DMS79 (cell line): ENCODE measurements around the gene EOLA2.
"Not testable (repeated sequence)": the region's sequence is repeated elsewhere in the genome, so short reads cannot be mapped to it uniquely, and the experiment has no call there.

ENCODE experiments used
- DNase-seq: peaks from one replicate; lab custom pipeline; 2025; lab: John Stamatoyannopoulos, UW

Gene EOLA2

DNA sequence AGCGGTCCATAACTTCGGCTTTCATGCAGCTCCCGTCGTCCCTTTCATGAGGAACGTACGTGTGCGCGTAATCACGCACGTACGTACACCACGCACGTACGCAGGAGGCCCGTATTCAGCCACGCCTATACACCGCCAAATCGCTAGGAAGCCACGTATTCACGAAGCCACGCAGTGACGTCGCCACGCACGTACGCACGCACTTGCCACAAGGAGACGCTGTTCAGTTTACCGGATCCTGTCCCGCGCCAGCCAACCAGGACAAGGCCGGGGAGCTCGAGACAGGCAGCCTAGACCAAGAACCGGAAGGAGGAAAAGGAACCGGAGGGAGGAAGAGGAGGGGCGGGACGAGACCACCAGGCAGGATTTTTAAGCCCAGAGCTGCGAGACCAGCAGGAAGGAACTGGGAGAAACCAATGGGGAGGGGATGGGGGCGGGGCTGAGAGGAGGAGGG is at the start of gene EOLA2:
EOLA2 (minus strand) TSS at position 65 of the 454 bp plus-strand sequence. CDS start 4,617 bp downstream, outside the sequence.
- peak; percentile 92 for DNase-seq

DNA sequence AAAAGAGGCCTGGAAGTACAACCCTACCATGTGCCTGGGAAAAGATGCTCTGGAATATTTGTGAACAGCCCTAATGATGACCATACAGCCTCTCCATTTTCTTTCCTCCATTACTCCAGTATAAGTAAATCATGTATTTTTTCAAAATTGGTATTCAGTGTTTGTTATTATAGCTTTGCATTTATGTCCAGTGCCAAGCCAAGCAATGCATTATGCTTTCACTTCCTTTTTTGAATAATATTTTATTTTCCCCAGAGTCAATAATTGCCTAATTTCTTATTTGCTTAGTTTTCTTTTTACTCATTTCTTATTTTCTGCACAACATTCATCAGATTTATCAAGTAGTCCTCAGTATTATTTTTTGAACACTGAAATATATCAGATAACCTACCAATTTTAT is 49.3 kb upstream of the EOLA2 start:
- no peak for DNase-seq

DNA sequence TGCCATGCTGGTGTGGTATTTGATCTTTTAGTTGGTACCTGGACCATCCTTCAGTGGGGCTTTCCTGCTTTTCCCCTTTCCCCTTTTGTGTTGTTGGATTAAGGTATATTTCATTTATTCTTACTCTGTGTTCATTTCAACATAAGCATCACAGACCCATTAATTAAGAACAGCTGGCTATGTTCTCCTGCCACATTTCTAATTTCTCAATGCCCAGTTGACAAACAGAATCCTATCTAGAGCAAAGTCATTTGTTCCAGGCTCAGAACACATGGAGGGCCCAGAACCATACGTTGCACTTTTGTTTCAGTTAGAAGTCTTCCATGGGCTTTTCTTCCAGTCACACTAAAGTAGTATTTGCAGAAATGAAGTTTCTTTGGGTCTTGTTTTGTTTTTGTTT is 46.1 kb upstream of the EOLA2 start:
- DNase-seq: no peak

DNA sequence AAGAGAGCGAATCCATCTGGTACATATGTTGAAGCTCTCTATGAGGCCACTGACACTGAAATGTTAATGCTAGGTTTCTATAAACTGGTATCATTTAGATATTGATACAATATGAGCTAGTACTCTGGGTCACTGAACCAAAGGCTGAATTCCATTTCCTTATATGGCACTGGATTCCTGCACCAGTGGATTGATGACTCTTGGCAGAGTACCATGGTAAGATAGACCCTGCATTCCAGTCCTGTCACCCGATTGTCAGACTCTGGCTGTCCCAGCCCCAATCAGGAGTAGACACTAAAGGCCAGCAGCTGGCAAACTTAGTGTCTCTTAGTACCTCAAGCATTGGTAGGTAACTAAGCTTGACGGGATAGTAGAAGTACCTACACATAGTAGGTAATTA is 44.0 kb upstream of the EOLA2 start:
- DNase-seq: no peak

DNA sequence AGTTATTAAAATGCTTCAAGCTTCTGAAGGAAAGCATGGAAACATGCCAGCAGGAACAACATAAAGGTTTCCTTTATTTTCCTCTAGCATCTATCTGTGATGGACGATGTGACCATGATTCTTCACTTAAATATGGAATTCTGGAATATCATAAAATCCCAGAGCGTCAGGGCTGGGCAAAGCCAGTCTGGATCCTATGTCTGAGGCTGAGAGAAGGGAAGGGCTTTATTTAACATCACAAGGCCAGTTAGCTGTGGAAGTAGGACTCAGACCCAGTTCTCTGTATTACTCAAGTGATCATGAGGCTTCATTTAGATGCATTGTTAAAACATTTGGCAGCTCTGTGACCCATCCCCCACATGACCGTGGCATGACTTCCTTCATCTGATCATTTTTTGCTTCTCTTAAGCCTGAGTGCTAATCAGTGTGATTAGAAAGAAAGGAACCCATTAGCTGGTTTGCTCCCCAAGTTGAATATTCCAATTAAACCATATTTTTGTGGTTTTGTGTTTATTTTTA is 40.9 kb upstream of the EOLA2 start:
- no peak for DNase-seq

DNA sequence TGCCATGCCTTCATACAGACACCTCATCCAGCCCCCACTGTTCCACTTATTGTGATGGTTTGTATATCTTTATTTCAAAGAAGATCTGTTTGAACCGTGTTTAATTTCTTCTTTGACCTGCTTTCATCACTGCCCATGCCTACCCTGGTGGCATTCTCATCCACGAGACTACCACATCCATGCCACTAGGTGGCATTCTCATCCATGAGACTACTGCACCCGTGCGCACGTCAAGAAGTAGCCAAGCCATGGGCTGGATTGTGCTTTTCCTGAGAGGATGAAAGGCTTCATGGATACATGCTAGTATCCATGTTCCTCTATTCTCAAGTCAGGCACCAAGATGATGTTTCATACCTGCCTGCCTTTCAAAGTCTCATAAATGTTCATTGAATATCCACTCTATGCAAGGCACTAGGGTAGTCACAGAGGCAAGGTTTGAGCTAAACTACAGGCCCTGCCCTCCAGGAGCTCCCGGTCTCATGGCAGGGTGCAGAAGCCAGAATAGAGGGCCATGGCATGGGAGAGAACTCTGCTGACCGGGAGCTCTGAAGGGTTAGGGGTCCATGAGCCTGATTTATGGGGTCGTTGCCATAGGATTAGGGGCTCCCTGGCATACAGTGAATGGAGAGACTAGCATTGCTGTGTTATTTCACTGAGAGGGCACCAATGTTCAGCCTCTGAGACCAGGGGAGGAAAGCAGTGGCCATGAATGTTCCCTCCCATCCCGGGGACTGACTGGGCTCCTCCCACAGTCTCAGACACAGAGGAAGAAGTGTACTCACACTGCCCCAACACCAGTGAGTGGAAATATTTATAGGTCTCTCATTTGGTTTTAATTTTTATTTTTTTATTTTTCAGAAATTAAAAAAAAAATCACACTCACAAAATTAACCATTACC is 24.8 kb upstream of the EOLA2 start:
- DNase-seq: peak; percentile 37

DNA sequence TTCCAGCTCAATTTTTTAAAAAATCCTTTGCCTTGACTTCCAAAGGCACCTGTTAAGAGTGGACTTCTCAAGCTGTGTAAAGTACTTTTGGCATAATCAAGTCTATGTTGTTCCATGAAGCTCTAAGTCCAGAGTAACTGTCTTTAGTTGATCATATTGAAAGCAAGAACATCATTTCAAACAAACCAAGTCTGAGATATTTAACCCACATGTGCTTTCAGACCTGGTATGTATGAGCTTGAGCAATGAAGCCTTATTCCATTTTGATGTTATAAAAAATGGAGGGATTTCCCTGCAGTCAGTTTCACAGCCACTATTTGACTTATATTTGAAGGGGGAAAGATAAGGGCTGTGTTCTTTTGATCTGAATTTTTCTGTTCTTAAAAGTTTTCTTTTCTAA is 23.7 kb upstream of the EOLA2 start:
- no peak for DNase-seq

DNA sequence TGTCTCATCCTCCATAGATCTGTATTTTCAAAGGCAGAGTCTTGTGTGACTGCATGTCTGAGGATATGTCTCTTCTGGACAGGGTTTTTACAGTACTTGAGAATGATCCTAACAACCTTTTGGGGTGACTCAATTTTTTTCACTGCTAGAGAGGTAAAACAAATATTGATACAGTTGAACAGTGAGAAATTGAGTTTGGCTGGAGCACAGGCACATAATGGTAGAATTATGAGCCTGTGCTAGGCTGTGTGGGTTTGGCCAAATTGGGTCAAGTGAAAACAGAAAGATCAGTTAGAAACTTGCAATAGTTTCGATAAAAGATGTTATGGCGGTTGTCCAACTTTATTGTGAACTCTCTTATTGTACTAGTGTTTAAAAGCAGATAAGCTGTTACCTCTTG is 23.3 kb upstream of the EOLA2 start:
- no peak for DNase-seq

DNA sequence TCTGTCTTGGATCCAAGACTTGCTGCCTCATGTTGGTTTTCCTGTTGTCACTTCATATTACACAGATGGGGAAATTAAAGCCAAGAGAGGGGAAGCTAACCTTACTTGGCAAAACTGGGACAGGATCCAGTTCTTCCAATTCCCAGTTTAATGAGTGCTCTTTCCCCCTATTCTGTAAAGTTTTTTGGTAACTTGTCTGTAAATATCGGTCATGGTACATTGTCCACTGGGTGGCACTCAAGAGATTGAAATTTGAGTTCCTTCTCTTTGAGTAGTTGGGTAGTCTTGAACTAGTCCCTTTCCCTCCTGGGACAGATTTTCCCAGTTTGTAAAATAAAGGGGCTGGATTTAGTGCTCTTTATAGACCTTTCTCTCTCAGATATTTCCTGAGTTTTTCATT is 12.4 kb upstream of the EOLA2 start:
- peak; percentile 1 for DNase-seq

DNA sequence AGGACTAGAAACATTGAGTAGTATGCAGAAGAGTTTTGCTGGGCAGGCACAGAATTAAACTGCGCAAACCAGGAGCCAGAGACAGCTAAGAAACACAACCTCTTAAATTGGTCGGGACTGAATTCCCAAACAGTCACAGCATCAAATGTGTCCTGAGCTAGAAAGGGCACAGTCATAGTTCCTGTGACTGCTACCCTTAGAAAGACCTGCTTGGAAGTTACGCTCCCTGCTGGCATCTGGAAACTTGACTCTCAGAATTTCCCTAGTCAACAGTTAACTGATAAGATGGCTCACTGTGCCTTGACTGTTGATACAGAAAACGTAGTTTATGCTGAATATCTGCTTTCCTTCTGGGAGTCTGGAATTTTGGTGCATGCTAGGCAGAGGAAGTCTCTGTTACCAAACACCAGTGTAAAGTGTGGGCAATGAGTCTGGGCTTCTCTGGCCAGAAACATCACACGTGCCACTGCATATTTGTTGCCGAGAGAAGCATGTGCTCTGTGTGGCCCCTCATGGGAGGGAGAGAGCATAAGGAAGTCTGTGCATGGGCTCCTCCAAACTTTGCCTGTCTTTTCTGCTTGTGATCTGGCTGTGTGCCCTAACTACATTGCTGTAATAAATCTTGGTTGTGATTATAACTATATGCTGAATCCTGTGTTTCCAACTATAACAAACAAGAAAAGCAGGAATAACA is 11.6 kb upstream of the EOLA2 start:
- DNase-seq: no peak

DNA sequence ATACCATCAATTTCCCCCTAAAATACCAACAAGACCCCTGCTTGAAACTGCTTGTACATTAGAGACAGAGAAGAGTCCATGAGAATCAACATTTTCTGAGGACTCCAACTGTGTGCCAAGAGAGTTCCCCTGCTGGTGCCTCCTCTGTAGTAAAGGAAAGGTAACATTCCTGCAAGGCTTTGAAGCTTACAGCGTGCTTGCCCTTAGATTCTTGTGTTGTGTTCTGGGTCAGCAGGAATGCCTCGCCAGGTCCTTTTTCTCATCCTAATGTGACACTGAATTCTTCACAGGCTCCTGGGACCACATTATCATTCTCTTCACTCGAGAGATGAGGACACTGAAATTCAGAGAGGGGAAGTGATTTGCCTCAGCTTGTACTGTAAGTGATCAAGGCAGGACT is 9.7 kb upstream of the EOLA2 start:
- no peak for DNase-seq

DNA sequence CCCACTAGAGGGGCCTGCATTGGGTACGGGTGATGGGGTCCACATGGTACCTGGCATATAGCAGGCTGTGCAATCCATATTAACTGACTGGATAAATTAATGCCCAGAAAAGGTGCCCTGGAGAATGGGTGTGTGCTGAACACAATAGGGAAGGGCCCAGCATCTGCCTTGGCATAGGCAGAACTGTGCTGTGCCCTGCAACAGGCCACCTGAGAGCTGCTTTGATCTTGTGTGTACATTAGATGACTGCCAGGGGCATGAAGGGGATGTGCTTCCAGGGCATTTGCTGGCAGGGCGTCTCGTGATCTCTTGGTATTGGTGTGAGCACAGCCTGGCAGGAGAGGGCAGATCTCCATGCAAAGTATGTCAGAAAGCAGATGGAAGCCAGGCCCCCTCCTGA is 8.6 kb upstream of the EOLA2 start:
- not testable (repeated sequence) for DNase-seq

DNA sequence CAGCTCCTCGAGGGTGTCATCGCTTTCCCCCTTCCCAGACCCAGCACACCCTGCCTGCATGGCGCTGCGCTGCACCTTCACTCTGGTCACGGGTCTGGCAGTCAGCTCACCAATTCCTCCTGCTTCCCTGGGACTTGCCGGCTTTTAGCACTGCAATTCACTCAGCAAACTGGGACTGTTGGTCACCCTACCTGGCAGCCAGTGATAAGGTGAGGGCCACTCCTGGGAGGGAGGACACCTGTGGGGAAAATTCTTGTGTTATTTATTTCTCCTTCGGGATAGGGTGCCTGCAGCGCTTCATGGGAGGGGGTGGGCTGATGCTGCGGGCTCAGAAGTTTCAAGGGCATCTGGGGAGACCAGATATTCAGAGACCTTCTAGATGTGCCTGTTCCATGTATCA is 7.5 kb upstream of the EOLA2 start:
- DNase-seq: not testable (repeated sequence)

DNA sequence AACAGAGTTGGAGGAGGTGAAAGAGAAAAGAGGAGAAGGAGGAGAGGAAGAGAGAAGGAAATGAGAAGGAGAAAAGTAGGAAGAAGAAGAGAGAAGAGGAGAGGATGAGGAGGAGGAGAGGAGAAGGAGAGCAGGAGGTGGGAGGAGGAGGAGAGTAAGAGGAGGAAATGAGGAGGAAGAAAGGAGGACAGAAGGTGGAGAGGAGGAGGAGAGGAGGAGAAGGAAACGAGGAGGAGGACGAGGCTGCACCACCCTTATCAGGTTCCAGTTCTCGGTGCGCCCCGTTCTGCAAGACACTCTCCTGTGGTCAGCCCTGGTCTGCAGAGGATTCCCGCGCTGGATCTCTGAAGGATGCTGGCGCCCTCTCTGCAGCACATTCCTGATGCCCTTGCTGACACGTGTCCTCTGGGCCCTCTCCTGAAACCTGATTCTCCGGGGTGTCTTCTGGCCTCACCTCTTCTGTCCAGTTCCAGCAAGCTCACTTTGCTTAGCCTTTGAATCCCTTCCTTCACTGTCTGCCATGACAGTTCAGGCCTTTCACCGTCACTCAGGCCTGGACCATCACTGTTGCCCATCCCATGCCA is 6.9 kb upstream of the EOLA2 start:
- DNase-seq: not testable (repeated sequence)

DNA sequence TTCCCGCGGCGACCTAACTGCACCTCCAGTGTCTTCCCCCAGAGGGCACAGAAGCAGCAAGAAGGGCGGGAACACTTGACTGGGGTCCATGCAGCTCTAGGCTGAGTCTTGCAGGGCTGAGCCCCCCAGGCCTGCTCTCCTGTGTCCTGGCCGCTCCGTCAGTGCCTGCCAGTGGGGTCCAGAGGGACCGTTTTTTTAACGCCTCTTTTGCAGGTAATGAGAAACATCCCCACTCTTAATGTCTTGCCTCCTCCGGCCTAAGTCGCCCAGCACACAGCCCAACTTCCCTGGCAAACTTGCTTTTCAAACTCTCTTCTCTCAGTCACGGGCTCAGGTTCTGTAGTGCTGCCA is 2.4 kb upstream of the EOLA2 start:
- not testable (repeated sequence) for DNase-seq

DNA sequence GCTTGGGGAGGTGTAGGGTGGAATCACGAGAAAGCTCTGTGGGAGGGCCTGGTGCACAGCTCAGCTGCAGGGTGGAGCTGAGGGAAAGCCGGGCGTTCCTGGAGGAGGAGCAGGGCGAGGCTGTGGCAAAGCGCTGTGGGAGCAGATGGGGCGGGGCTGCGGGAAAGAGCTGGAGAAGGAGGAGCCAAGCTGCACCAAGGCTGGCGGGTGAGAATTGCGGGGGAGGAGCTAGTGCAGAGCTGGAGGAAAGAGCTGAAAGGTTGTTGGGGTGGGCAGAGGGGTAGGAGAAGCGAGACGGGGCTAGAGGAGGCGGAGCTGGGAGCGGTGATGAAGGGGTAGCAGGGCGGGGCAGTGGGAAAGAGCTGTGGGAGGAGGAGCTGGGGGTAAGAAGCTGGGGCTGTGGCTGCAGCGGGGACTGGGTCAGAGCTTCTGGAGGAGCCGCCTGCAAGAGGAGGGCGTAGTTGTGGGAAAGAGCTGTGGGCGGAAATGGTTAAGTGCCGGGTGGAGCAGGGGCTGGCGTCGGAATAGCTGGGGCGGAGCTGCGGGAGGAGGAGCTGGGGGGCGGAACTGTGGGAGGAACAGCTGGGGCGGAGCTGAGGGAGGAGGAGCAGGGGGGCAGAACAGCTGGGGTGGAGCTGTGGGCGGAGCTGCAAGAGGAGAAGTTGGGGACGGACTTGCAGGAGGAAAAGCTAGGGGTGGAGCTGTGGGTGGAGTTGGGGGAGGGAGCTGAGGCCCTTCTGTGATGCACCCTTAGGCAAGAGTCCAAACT is 1.8 kb upstream of the EOLA2 start:
- peak; percentile 84 for DNase-seq

DNA sequence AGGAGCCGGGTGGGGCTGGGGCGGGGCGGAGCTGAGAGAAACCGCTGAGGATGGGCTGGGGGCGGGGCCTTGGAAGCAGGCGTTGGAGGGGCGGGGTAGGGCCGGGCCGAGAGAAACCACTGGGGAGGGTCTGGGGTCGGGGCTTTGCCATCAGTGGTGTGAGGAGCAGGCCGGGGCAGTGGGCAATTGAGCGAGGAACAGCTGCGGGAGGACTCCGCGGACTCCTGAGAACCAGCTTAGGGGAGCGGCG is 1.3 kb upstream of the EOLA2 start:
- no peak for DNase-seq

DNA sequence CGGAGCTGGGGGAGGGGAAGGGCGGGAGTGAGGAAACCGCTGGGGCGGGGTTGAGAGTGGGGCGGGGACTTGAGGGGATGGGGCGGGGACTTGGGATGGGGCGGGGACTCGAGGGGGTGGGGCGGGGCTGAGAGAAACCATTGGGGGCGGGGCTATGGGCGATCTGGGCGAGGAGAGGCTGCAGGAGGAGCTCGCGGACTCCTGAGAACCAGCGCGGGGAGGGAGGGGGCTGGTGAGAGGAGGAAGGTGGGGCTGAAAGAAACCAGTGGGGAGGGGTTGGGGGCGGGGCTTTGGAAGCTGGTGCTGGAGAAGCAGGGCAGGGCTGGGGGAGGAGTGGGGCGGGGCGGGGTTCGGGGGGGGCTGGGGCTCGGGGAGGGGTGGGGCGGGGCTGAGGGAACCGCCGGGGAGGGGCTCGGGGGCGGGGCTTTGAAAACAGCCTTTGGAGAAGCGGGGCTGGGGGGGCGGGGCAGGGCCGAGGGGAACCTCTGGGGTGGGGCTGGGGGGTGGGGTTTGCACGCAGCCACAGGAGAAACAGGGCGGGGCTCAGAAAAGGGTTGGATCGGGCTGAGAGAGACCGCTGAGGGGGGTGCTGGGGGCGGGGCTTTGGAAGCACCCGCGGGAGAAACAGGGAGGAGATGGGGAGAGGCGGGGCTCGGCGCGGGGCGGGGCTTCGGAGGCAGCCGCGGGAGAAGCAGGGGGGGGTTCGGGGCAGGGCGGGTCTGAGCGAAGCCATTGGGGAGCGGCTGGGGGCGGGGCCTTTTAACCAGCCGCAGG is 777 bp upstream of the EOLA2 start:
- peak; percentile 71 for DNase-seq

DNA sequence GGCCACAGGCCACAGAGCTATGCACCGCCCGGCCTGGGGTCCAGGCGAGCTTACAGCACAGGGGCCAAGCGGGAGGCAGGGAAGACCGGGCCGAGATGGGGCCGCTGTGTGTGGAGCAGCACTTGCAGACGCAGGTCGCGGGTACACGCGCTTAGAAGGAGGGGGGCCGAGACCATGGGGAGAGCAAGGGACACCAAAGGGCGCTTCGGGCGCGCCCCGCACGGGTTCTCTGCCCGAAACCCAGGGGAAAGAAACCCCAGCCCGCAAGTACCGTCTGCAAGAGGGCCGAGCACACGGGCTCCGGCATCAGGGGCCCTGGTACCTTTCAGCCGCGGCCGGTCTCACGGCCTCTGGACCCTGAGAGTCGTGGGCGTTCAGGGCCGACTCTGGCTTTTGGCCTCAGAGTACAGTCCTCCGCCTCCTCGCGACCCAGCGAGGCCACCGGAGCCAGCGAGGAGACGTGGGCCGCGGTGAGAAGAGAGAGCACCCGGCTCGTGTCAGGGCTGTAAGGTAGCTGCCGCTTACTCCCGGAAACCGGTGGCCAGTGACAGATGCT is 342 bp downstream of the EOLA2 start:
- DNase-seq: no peak

DNA sequence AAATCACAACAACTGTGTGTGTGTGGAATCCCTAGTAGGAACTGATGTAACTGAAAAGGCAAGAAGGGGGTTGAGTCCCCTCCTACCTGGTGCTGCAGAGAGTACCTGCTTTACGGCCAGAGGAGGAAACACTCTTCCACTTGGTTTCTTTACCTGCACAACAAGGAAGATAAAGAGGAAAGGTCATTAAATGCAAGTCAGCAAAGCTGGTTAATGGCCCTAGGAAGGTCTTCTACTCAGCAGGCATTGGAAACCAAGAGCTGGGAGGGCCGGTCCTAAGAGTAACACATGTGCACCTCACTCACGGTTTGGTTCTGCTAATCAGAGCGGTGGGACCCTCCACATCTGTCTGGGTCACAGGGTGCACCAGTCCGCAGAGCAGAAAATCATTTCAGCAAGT is 963 bp downstream of the EOLA2 start:
- not testable (repeated sequence) for DNase-seq

DNA sequence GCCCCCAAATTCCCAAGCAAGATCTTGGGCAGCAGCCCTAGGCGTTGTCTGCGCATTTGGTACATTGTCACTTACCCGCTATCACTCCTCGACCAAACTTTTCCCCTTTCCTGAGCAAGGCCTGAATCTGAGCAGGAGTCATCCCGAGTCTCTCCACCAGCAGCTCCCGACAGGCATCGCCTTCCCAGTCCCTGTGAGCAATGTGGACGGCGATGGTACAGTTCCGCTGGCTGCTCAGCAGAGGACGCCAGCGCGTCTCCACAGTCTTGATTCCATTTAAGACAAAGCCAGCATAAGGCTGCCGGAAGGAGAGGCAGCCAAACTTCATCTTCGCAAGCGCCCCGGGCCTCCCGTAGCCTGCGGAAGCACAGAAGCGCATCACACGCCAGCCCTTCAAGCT is 4.7 kb downstream of the EOLA2 start:
- DNase-seq: not testable (repeated sequence)
